Smooth muscle cell (in vitro differentiated cells): ENCODE results near the gene TIGD7. TPM values are rescaled to one million over a fixed set of nuclear protein-coding genes. Genes with fewer than 3 reads are reported as not detected.
"Not testable (repeated sequence)": the region's sequence is repeated elsewhere in the genome, so short reads cannot be mapped to it uniquely, and the experiment has no call there.

Source experiments
- DNase-seq: peaks from one replicate; lab custom pipeline; 2025; ENCODE audit not compliant: unreplicated experiment; lab: John Stamatoyannopoulos, UW
- H2AFZ ChIP-seq: fragments of 200-600 bp; sonication (generic); 2 replicates; pipeline ENCODE4 v1.6.0; 2016; ENCODE audit warnings: antibody characterized with exemption, low read depth, mild to moderate bottlenecking
- H3F3A ChIP-seq: fragments of 200-600 bp; sonication (generic); 2 replicates; pipeline ENCODE4 v1.6.0; 2017; ENCODE audit warnings: antibody characterized with exemption, low read depth
- H3K27ac ChIP-seq: fragments of 200-600 bp; sonication (generic); 2 replicates; pipeline ENCODE4 v1.5.1; 2016; ENCODE audit warnings: low read depth, mild to moderate bottlenecking
- H3K27me3 ChIP-seq: fragments of 200-600 bp; sonication (generic); 2 replicates; pipeline ENCODE4 v1.6.1; 2016; ENCODE audit warnings: low read depth, mild to moderate bottlenecking
- H3K36me3 ChIP-seq: fragments of 200-600 bp; sonication (generic); 2 replicates; pipeline ENCODE4 v1.5.1; 2016; ENCODE audit warnings: low read depth
- H3K4me1 ChIP-seq: fragments of 200-600 bp; sonication (generic); 2 replicates; pipeline ENCODE4 v1.5.1; 2016; ENCODE audit warnings: low read depth
- H3K4me2 ChIP-seq: fragments of 200-600 bp; sonication (generic); 2 replicates; pipeline ENCODE4 v1.6.0; 2016; ENCODE audit warnings: mild to moderate bottlenecking
- H3K4me3 ChIP-seq: fragments of 200-600 bp; sonication (generic); 2 replicates; pipeline ENCODE4 v1.5.1; 2016; ENCODE audit warnings: mild to moderate bottlenecking
- H3K79me2 ChIP-seq: fragments of 200-600 bp; sonication (generic); 2 replicates; pipeline ENCODE4 v1.6.0; 2016; ENCODE audit warnings: low read depth, mild to moderate bottlenecking
- H3K9ac ChIP-seq: fragments of 200-600 bp; sonication (generic); 2 replicates; pipeline ENCODE4 v1.6.0; 2016; ENCODE audit warnings: low read depth
- H3K9me3 ChIP-seq: fragments of 200-600 bp; sonication (generic); replicated peaks from 2 replicates; pipeline ENCODE4 v1.5.1; 2016; ENCODE audit warnings: low read depth
- H4K20me1 ChIP-seq: fragments of 200-600 bp; sonication (generic); 2 replicates; pipeline ENCODE4 v1.6.0; 2016; ENCODE audit warnings: low read depth
- CTCF ChIP-seq: fragments of 200-600 bp; sonication (generic); IDR thresholded peaks from 2 replicates; pipeline ENCODE4 v1.5.1; 2017; ENCODE audit warnings: borderline replicate concordance, mild to moderate bottlenecking, antibody characterized with exemption; ENCODE audit not compliant: insufficient read depth, poor library complexity, severe bottlenecking
- WGBS: methylation state at CpG from one replicate; pipeline ENCODE4 v1.1.7; 2016; ENCODE audit warnings: low lambda C conversion rate; 5-methylcytosine and 5-hydroxymethylcytosine counted together
- polyA plus RNA-seq: library from polyadenylated mRNA; unstranded; fragments of >200 nt; fragmentation: Nextera tagmentation; extraction: Ambion mirVana; gene quantifications from 2 replicates; pipeline ENCODE4 v1.2.1, GENCODE V29; 2016
- total RNA-seq: library from RNA; depleted of rRNA; stranded (reverse); fragments of >200 nt; gene quantifications from 2 replicates; pipeline ENCODE4 v1.2.3, GENCODE V29; 2014

TIGD7 gene
- total and polyA plus RNA-seq, 2 experiments from 2014 or later = 3.6 to 5.0 TPM

DNA sequence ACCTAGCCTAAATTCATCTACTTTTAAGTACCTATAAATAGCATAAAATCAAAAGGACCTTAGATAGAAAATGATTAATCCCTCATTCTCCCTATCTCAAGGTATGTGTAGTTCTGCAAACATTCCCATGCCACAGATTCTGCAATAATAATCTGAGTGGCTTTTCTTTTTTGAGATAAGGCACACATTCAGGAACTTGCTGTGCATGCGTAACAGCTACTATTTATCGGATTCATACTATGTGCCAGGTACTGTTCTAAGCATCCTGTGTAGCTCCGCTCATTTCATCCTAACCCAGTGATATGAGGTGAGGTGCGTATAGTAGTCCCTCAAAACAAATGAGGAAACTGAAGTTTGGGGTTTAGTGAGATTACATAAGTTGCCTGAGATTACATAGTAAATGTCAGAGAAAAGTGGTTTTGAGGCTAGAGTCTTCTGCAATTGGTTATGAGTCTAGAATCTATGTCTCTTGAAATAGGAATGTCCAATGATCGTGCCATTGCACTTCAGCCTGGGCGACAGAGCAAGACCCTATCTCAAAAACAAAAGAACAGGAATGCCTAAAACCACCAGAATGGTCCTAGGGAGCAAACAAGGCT lies 23.9 kb downstream of the TIGD7 start:
- Histone ChIP-seq H3K4me3 (no peak overlapping the region), H2AFZ (no peak overlapping the region), H3K9ac (no peak overlapping the region), H3K27ac (no peak overlapping the region), H3K27me3 (peaks cover 14% of the 10 kb centered on the region), H3K9me3 (no peaks in the 10 kb centered on the region), H3F3A (no peaks in the 10 kb centered on the region), H4K20me1 (peaks cover 11% of the 10 kb centered on the region), H3K79me2 (peaks cover 27% of the 10 kb centered on the region), H3K4me2 (no peak overlapping the region), H3K36me3 (peaks cover 8% of the 10 kb centered on the region), H3K4me1 (peaks cover 14% of the 10 kb centered on the region)
- WGBS = 99% methylated on average over 6 of the region's 6 CpGs
- DNase-seq = no peak
- TF ChIP-seq CTCF = no peak

- 89% methylated on average over 5 of the region's 5 CpGs for WGBS
These were observed 28.6 kb downstream of the TIGD7 start for GRCh38 chr16:3276679-3277078.

GRCh38 chr16:3274947-3275346 lies 30.3 kb downstream of the TIGD7 start:
- Histone ChIP-seq H3K9ac (no peak overlapping the region), H3F3A (no peaks in the 10 kb centered on the region)
- TF ChIP-seq CTCF = no peak

More at GRCh38 chr16:3276679-3277078, 28.6 kb downstream of the TIGD7 start:
- Histone ChIP-seq H3K9me3 (no peaks in the 10 kb centered on the region), H3K27ac (no peak overlapping the region), H3K36me3 (no peaks in the 10 kb centered on the region), H2AFZ (no peak overlapping the region), H3F3A (no peaks in the 10 kb centered on the region), H3K9ac (no peak overlapping the region), H3K4me3 (no peak overlapping the region), H3K27me3 (peaks cover 16% of the 10 kb centered on the region), H3K4me2 (no peak overlapping the region), H4K20me1 (no peaks in the 10 kb centered on the region), H3K79me2 (no peaks in the 10 kb centered on the region), H3K4me1 (no peaks in the 10 kb centered on the region)
- no peak for DNase-seq
- no peak for TF ChIP-seq CTCF

GRCh38 chr16:3274490-3274889 lies 30.7 kb downstream of the TIGD7 start:
- no peak overlapping the region for H3K4me2 ChIP-seq

More at GRCh38 chr16:3274947-3275346, 30.3 kb downstream of the TIGD7 start:
- Histone ChIP-seq H3K4me1 (no peaks in the 10 kb centered on the region), H2AFZ (no peak overlapping the region), H3K9me3 (no peaks in the 10 kb centered on the region), H3K36me3 (no peaks in the 10 kb centered on the region), H3K79me2 (no peaks in the 10 kb centered on the region), H3K27me3 (peaks cover 16% of the 10 kb centered on the region), H3K4me3 (no peak overlapping the region), H3K4me2 (no peak overlapping the region), H4K20me1 (no peaks in the 10 kb centered on the region), H3K27ac (no peak overlapping the region)
- no peak for DNase-seq

GRCh38 chr16:3271281-3271680 lies 33.9 kb downstream of the TIGD7 start:
- H3K9ac ChIP-seq, H2AFZ ChIP-seq, H4K20me1 ChIP-seq, H3K4me1 ChIP-seq, H3K27me3 ChIP-seq, DNase-seq, H3F3A ChIP-seq, H3K27ac ChIP-seq, H3K79me2 ChIP-seq, H3K4me3 ChIP-seq, H3K4me2 ChIP-seq, H3K36me3 ChIP-seq, H3K9me3 ChIP-seq: not testable (repeated sequence)
- WGBS = 81% methylated on average over 2 of the region's 22 CpGs

More at GRCh38 chr16:3274490-3274889, 30.7 kb downstream of the TIGD7 start:
- Histone ChIP-seq H3K9ac (no peak overlapping the region), H3K36me3 (no peaks in the 10 kb centered on the region), H3K27me3 (peaks cover 16% of the 10 kb centered on the region), H3K4me1 (no peaks in the 10 kb centered on the region), H3K27ac (no peak overlapping the region), H2AFZ (no peak overlapping the region), H3F3A (no peaks in the 10 kb centered on the region), H4K20me1 (no peaks in the 10 kb centered on the region), H3K4me3 (no peak overlapping the region), H3K9me3 (no peaks in the 10 kb centered on the region), H3K79me2 (no peaks in the 10 kb centered on the region)
- TF ChIP-seq CTCF = no peak
- no peak for DNase-seq
- WGBS = 67% methylated on average over 4 of the region's 4 CpGs
